ENCODE measurements around the gene ATP2C2.

ATP2C2 gene

DNA sequence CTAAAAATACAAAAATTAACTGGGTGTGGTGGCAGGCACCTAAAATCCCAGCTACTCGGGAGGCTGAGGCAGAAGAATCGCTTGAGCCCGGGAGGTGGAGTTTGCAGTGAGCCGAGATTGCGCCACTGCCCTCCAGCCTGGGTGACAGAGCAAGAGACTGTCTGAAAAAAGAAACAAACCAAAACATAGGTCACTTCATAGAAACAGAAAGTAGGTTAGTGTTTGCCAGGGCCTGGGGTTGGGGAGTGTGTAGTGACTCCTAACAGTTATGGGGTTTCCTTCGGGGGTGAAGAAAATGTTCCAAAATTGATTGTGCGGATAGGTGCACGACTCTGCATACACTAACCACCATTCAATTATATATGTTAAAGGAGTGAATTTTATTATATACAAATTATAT, 59.2 kb downstream of the ATP2C2 start:
- TF ChIP-seq, protein P1, sequence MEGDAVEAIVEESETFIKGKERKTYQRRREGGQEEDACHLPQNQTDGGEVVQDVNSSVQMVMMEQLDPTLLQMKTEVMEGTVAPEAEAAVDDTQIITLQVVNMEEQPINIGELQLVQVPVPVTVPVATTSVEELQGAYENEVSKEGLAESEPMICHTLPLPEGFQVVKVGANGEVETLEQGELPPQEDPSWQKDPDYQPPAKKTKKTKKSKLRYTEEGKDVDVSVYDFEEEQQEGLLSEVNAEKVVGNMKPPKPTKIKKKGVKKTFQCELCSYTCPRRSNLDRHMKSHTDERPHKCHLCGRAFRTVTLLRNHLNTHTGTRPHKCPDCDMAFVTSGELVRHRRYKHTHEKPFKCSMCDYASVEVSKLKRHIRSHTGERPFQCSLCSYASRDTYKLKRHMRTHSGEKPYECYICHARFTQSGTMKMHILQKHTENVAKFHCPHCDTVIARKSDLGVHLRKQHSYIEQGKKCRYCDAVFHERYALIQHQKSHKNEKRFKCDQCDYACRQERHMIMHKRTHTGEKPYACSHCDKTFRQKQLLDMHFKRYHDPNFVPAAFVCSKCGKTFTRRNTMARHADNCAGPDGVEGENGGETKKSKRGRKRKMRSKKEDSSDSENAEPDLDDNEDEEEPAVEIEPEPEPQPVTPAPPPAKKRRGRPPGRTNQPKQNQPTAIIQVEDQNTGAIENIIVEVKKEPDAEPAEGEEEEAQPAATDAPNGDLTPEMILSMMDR (conservative IDR thresholded peaks at IDR 0.05; ENCODE audit: low read depth, low read length): no peak
- no peak overlapping the region for H3K4me3 ChIP-seq (ENCODE audit: low read depth, low read length)
- no peak for DNase-seq (ENCODE audit: low read depth)

GRCh38 chr16:84430860-84431259, 62.5 kb downstream of the ATP2C2 start:
- DNase-seq (ENCODE audit: low read depth): no peak
- TF ChIP-seq, protein P1 (conservative IDR thresholded peaks at IDR 0.05; ENCODE audit: low read depth, low read length): no peak
- no peak overlapping the region for H3K4me3 ChIP-seq (ENCODE audit: low read depth, low read length)

GRCh38 chr16:84434800-84435199, 66.5 kb downstream of the ATP2C2 start:
- no peak overlapping the region for H3K4me3 ChIP-seq (ENCODE audit: low read depth, low read length)
- no peak for DNase-seq (ENCODE audit: low read depth)
- TF ChIP-seq, protein P1 (conservative IDR thresholded peaks at IDR 0.05; ENCODE audit: low read depth, low read length): no peak

GRCh38 chr16:84436196-84436595, 67.9 kb downstream of the ATP2C2 start:
- H3K4me3 ChIP-seq (ENCODE audit: low read depth, low read length): no peak overlapping the region
- TF ChIP-seq, protein P1 (conservative IDR thresholded peaks at IDR 0.05; ENCODE audit: low read depth, low read length): no peak
- DNase-seq (ENCODE audit: low read depth): no peak

DNA sequence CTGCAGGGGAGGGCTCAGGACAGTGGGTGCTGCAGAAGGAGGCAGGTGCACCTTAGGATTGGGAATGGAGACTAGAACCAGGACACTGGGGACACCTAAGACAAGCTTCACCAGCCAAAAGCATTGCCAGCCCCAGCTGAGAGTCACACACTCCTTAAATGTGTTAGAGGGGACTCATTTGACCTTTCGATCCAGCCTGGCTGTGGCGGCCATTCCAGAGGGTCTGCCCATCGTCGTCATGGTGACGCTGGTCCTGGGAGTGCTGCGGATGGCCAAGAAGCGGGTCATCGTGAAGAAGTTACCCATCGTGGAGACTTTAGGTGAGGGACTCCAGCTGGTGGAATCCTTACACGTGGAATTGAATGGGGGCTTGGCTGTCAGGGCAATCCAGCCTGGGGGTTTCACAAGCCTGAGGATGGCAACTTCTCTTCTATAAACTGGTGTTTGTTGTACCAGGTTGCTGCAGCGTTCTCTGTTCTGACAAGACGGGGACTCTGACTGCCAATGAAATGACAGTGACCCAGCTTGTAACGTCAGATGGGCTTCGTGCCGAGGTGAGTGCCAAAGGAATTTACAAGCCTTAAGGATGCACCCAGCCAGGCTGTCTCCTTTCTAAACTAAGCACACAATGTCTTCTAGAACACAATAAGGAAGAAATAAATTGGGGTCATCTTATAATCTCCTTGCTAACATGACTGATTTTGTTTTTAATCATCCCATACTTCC, 70.8 kb downstream of the ATP2C2 start:
- TF ChIP-seq, protein P1 (conservative IDR thresholded peaks at IDR 0.05; ENCODE audit: low read depth, low read length): no peak
- no peak overlapping the region for H3K4me3 ChIP-seq (ENCODE audit: low read depth, low read length)
- DNase-seq (ENCODE audit: low read depth): no peak

- no peak for DNase-seq (ENCODE audit: low read depth)
- H3K4me3 ChIP-seq (ENCODE audit: low read depth, low read length): no peak overlapping the region
- TF ChIP-seq, protein P1 (conservative IDR thresholded peaks at IDR 0.05; ENCODE audit: low read depth, low read length): no peak
Observed at GRCh38 chr16:84442416-84443145, 74.2 kb downstream of the ATP2C2 start.
